Dermis blood vessel endothelial cell (primary cell): Measurements from ENCODE around the gene NXPE3. TPM values are rescaled to one million over a fixed set of nuclear protein-coding genes. Genes with fewer than 3 reads are reported as not detected.

Experiments
- DNase-seq: peaks from one replicate; pipeline ENCODE4 v3.0.0; 2010
- total RNA-seq: library from RNA; depleted of rRNA; stranded (reverse); fragments of >200 nt; gene quantifications from 2 replicates; pipeline ENCODE4 v1.2.3, GENCODE V29; 2014

Gene NXPE3
- total RNA-seq, 1 donor from 2014 or later, result 5.1 TPM

DNA sequence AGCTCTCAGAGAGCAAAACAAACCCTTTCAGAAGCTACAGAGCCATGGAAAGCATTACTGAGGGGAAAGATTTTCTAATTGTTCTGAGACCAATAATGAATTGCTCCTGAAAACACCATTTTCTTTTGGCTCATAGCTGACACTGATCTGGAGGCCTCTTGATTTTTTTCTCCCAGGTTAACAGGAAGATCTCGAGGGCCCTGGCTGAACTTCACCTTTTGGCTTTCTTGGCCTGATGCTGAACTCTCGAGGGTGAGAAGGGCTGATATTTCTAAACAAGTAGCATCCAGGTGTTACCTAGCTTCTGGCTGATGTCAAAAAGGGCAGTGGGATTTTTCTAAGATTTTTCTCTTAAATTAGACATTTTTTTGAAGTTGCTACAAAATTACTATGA lies 50.4 kb downstream of the NXPE3 start:
- DNase-seq, result no peak

- DNase-seq, result no peak
Measured at GRCh38 chr3:101829874-101830273, 50.9 kb downstream of the NXPE3 start.

DNA sequence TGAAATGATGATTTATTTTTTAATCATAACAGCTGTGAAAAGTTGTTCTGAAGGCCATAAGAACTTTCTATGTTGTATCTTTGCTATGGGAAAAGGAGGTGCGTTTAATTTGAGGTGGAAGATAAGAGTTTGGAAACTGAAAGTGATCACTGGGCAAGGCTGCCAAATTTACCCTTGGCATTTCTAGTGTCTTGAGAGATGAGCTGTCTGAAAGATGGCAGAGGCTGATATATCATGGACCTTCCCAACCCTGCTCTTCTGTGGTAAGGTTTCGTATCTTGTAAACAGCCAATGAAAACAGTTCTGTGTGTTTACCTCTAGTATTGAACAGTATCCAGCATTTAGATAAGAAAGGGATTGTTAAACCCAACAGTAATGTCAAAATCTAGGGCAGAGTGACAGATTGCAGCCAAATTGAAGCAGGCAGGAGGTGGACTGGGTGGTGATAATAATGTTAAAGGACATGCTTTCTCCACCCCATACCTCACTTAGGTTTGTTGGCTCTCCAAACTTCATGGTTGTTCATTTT lies 54.5 kb downstream of the NXPE3 start:
- DNase-seq, result no peak

DNA sequence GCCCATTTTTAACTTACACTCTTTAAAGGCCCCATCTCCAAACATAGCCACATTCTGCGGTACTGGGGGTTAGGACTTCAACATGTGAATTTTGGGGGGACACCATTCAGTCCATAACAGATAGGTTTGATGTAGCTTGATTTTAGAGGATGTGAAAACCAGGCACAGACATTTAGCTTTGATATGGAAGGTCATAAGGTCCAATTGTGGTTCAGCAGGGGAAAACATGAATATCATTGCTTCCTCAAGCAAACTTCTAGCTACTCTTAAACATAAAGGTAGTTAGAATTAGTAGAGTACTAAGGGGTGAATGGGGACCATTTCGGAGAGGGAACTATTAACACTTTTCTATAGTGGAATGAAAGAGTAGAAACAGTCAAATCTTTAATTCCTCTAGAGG lies 56.7 kb downstream of the NXPE3 start:
- DNase-seq, result no peak

DNA sequence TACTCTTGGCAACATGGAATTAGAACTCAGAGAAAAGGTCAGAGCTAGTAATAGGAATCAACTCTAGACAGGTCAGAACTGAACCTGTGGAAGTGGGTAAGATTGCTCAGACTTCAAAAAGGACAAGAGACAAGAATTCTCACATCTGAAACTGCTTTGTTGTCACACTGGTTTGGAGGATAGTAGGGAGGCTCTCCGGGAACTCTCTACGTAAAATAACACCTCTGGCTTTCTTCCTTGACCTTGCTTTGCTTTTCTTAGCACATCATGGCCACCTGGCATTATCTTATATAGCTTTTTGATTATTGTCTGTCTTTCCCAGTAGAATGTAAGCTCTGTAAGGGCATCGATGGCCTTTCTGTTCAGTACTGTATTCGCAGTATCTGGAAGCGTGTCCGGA lies 57.1 kb downstream of the NXPE3 start:
- DNase-seq, result no peak

- DNase-seq, result peak; percentile 69
Measured at GRCh38 chr3:101836652-101837598, 57.9 kb downstream of the NXPE3 start.

DNA sequence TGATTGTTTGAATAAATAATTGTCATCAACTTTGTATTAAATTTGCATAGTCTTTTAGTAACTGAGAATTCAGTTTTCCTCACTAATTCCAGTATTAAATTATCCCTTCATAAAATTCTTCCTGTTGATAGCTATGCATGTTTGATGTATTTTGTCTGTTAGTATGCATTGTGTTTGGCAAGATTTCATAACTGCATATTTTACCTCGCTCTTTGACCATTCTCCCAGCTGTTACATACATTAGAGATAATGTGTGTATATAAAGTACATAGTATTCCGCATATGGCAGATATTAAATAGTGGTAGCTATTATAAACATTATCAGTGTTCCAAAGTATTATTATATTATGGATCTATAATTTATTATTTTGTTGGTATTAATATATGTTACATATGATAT lies 59.7 kb downstream of the NXPE3 start:
- DNase-seq, result no peak

DNA sequence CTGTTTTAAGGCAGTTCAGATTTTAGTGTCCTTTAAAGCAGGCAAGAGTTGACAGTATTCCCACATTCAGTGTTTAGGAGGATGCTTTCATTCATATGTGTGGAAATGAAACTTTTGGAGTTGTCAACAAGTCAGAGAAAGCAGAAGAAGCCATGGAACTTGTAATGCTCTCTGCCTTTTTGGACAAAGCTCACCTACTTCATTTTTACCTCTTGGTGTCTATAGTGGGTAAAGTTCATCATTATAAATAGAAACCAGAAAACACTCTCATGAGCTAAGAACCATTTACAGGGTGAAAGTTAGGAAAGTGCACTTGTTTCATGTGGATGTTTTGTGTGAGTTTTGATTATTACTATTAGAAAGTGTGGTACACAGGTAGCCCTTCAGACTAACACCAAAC lies 61.1 kb downstream of the NXPE3 start:
- DNase-seq, result no peak

DNA sequence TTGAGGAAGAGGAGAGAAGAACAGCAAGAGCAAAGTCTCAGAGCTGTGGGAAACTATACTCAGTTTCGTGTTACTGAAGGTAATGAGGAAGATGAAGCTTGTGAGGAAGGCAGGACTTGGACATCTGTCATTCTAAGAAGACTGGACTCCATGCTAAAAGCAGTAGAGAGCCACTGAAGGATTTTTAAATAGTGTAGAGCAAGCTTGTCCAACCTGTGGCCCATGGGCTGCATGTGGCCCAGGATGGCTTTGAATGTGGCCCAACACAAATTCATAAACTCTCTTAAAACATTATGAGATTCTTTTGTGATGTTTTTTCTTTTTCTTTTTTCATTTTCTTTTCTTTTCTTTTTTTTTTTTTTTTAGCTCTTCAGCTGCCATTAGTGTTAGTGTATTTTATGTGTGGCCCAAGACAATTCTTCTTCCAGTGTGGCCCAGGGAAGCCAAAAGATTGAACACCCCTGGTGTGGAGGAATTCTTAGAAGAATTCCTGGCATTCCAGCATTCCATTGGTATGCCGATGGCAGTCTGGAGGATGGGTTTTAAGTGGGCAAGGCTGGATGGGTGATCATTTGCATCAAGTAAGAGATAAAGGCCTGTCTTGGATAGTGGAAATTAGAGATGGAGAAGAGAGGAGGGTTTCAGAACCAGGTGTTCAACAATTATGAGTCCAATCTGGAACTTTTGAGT lies 63.4 kb downstream of the NXPE3 start:
- DNase-seq, result no peak

DNA sequence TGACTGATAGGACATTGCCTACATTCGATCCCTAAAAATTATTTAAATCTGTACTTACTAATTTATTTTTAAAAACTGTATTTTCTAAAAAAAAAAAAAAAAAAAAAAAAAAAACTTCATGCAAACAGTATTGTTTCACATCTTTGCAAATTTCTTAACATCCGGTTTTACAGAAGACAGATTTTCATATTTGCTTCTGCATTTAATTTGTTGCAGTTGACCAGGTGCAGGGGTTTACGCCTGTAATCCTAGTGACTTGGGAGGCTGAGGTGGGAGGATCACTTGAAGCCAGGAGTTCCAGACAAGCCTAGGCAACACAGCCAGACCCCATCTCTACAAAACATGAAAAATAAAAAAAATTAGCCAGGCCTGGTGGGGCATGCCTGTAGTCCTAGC lies 63.9 kb downstream of the NXPE3 start:
- no peak for DNase-seq

- no peak for DNase-seq
Measured at GRCh38 chr3:101845425-101845824, 66.4 kb downstream of the NXPE3 start.

- no peak for DNase-seq
Measured at GRCh38 chr3:101846709-101847108, 67.7 kb downstream of the NXPE3 start.

DNA sequence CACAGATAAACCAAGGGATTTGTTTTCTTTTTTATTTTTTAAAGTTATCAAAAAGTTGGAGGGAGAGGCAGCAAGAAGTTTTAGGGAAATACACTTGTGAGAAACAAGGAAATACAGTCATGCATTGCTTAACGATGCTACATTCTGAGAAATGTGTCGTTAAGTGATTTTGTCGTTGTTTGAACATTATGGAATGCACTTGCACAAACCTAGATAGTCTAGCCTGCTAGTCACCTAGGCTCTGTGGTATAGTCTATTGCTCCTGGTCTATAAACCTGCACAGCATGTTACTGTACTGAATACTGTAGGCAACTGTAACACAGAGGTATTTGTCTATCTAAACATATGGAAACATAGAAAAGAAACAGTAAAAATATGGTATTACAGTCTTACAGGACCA lies 68.3 kb downstream of the NXPE3 start:
- DNase-seq, result no peak

GRCh38 chr3:101848326-101848725 lies 69.3 kb downstream of the NXPE3 start:
- no peak for DNase-seq

GRCh38 chr3:101848754-101849713 lies 70.0 kb downstream of the NXPE3 start, which contains the start of gene NFKBIZ:
TSS of gene NFKBIZ (plus strand) at chr3:101849514. CDS start at chr3:101849629, 115 bp downstream.
- DNase-seq, result peak; percentile 95

DNA sequence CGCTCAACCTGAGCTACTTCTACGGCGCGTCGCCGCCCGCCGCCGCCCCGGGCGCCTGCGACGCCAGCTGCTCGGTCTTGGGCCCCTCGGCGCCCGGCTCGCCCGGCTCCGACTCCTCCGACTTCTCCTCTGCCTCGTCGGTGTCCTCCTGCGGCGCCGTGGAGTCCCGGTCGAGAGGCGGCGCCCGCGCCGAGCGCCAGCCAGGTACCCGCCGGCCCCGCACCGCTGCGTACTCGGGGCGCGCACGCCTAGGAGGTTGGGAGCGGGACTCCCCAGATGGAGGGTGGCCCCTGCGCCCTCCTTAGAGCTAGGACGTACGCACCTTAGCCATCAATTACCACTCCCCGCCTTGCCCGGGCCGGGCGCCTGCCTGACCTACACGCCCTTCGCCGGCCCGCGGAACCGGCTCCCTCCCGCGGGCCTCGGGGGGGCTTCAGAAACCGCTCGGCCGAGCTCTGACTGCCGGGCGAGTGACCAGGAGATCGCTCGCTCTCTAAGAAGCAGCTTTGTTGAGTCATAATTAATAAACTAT lies 70.8 kb downstream of the NXPE3 start:
- DNase-seq, result peak; percentile 50

DNA sequence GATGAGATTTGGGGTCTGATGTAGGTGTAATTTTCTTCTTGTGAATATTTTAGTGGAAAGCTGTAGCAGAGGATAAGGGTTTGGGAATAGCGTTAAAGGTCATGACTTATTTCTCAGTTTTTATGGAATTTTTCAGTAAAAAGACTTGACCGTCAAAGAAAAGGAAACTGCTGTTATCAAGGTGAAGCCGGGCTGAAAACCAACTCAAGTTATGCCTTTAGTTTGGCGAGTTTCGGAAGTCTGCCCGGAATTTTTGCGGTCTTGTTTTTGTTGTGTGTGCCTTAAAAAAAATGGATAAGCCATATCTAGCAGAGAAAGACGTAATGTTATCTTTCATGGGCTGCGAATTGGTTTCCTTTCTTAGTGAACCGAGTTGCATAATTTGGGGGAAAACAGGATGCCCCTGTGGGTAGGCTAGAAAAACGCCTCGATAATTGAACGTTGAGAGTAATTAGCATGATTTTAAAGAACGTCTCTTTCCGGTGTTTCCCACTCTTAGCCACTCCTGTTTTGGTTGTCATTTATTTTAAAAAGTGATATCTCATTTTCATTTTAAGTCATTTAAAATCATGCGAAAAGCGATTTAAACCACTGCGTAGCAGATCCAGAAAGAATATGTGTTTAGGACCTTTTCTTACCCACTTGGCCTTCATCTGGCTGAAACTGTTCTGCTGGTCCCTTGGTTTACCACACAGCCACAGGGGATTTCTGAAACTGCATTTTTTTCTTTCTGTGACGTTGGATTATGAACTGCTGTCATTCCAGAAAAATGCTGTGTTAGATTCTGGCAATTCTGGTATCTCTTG lies 71.4 kb downstream of the NXPE3 start:
- DNase-seq, result peak; percentile 77

- peak; percentile 87 for DNase-seq
Measured at GRCh38 chr3:101851072-101851770, 72.2 kb downstream of the NXPE3 start.

DNA sequence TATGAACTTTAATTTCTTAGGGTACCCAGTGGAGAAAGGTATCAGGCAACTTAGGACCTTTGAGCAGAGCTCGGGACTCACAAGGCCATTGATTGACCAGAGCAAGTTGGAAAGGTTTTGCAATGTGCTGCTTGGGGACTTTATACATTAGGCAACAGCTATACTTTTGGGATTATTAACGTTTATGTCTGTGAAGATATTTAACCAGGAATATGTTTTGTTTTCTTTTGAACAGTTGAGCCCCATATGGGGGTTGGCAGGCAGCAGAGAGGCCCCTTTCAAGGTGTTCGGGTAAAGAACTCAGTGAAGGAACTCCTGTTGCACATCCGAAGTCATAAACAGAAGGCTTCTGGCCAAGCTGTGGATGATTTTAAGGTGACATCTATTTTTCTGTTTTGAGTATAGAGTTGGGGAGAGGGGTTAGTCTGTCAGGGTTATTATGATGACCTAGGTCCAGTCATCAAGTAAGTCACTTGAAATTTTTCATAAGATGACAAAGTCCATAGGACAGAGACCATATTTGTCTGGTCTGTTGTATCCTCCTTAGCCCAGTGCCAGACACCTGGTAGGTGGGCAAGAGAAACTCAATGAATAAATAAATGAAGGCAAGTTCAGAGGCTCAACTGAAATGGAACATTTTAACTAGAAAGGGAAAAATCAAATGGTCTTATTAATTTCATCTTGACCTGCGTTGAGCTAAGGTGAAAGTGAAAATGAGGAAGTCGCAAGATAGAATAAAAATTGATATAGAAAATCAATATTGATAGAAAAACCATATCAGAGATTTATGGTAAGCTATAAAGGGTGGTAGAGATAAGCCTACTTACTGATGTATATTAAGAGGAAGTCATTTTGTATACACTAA lies 73.1 kb downstream of the NXPE3 start:
- no peak for DNase-seq
